OCI-LY3 (cell line): ENCODE data around the gene ZNF827.

Experiments used
- H2AFZ ChIP-seq: fragments of 200-600, 300-600 bp; shearing (Covaris generic); 2 replicates; pipeline ENCODE4 v1.6.0; 2014; ENCODE audit warnings: antibody characterized with exemption, low read depth, low read length
- H3K27ac ChIP-seq: fragments of 200-600, 300-600 bp; sonication (generic); 2 replicates; pipeline ENCODE4 v1.5.1; 2014; ENCODE audit warnings: mild to moderate bottlenecking, low read length, moderate library complexity, mixed read lengths
- H3K27me3 ChIP-seq: fragments of 200-600, 300-600 bp; sonication (generic); 2 replicates; pipeline ENCODE4 v1.6.1; 2014; ENCODE audit warnings: low read depth, low read length, mixed read lengths
- H3K36me3 ChIP-seq: fragments of 200-600, 300-600 bp; sonication (generic); replicated peaks from 2 replicates; pipeline ENCODE3; 2014; ENCODE audit warnings: low read depth, low read length, mixed read lengths
- H3K4me1 ChIP-seq: fragments of 300-600, 200-600 bp; sonication (generic); 2 replicates; pipeline ENCODE4 v1.6.1; 2014; ENCODE audit warnings: low read length, mixed read lengths
- H3K4me2 ChIP-seq: fragments of 200-600, 300-600 bp; sonication (generic); 2 replicates; pipeline ENCODE4 v1.6.1; 2014; ENCODE audit warnings: low read length, mixed read lengths
- H3K4me3 ChIP-seq: fragments of 300-600, 200-600 bp; sonication (generic); 2 replicates; pipeline ENCODE4 v1.5.1; 2014; ENCODE audit warnings: antibody characterized with exemption, mild to moderate bottlenecking, low read length, moderate library complexity
- H3K79me2 ChIP-seq: fragments of 300-600, 200-600 bp; shearing (Covaris generic); 2 replicates; pipeline ENCODE4 v1.6.1; 2014; ENCODE audit warnings: mild to moderate bottlenecking, low read length, mixed read lengths
- H3K9ac ChIP-seq: fragments of 300-600, 200-600 bp; shearing (Covaris generic); 2 replicates; pipeline ENCODE4 v1.6.0; 2014; ENCODE audit warnings: mild to moderate bottlenecking, low read length, moderate library complexity
- H3K9me3 ChIP-seq: fragments of 200-600, 300-600 bp; shearing (Covaris generic); 2 replicates; pipeline ENCODE4 v1.6.1; 2014; ENCODE audit warnings: low read length, mixed read lengths; ENCODE audit not compliant: insufficient read depth
- H4K20me1 ChIP-seq: fragments of 200-600, 300-600 bp; sonication (generic); 2 replicates; pipeline ENCODE4 v1.6.1; 2016; ENCODE audit warnings: low read length, mixed read lengths; ENCODE audit not compliant: insufficient read depth
- CTCF ChIP-seq: fragments of 200-600, 300-600 bp; sonication (generic); IDR thresholded peaks from 2 replicates; pipeline ENCODE4 v1.5.1; 2014; ENCODE audit warnings: antibody characterized with exemption, low read length, low read depth
- EZH2phosphoT487 ChIP-seq: fragments of 200-600 bp; shearing (Covaris generic); IDR thresholded peaks from 2 replicates; pipeline ENCODE4 v1.6.1; 2018; ENCODE audit warnings: antibody characterized with exemption, mixed run types, low read depth

ZNF827 gene

GRCh38 chr4:145852256-145852839, 86.3 kb downstream of the ZNF827 start:
- no peak overlapping the region for H3K27ac ChIP-seq
- no peaks in the 10 kb centered on the region for H3K4me1 ChIP-seq
- H4K20me1 ChIP-seq, result no peaks in the 10 kb centered on the region
- no peak overlapping the region for H3K4me2 ChIP-seq
- no peaks in the 10 kb centered on the region for H3K27me3 ChIP-seq
- H3K9ac ChIP-seq, result no peak overlapping the region
- H2AFZ ChIP-seq, result no peak overlapping the region
- no peaks in the 10 kb centered on the region for H3K79me2 ChIP-seq
- H3K36me3 ChIP-seq, result peaks cover 17% of the 10 kb centered on the region
- H3K9me3 ChIP-seq, result no peaks in the 10 kb centered on the region
- no peak overlapping the region for H3K4me3 ChIP-seq
- no peak for TF ChIP-seq EZH2phosphoT487
- TF ChIP-seq CTCF, result no peak

GRCh38 chr4:145851511-145852201, 87.0 kb downstream of the ZNF827 start:
- Histone ChIP-seq H3K27me3 (no peaks in the 10 kb centered on the region), H3K9ac (no peak overlapping the region), H3K27ac (no peak overlapping the region), H3K4me2 (no peak overlapping the region), H2AFZ (no peak overlapping the region), H3K9me3 (no peaks in the 10 kb centered on the region), H3K4me3 (no peak overlapping the region), H3K4me1 (no peaks in the 10 kb centered on the region), H3K79me2 (no peaks in the 10 kb centered on the region), H3K36me3 (peaks cover 20% of the 10 kb centered on the region), H4K20me1 (no peaks in the 10 kb centered on the region)
- TF ChIP-seq EZH2phosphoT487, result no peak
- TF ChIP-seq CTCF, result no peak

GRCh38 chr4:145847764-145848163, 90.9 kb downstream of the ZNF827 start:
- H4K20me1 ChIP-seq, result no peaks in the 10 kb centered on the region
- no peak overlapping the region for H3K27ac ChIP-seq
- H3K36me3 ChIP-seq, result peaks cover 32% of the 10 kb centered on the region
- no peak overlapping the region for H3K4me3 ChIP-seq
- H3K79me2 ChIP-seq, result no peaks in the 10 kb centered on the region
- no peaks in the 10 kb centered on the region for H3K4me1 ChIP-seq
- H3K9me3 ChIP-seq, result no peaks in the 10 kb centered on the region
- TF ChIP-seq CTCF (no peak), EZH2phosphoT487 (no peak)
- no peak overlapping the region for H2AFZ ChIP-seq
- no peaks in the 10 kb centered on the region for H3K27me3 ChIP-seq
- no peak overlapping the region for H3K9ac ChIP-seq
- H3K4me2 ChIP-seq, result no peak overlapping the region

- TF ChIP-seq CTCF (no peak), EZH2phosphoT487 (no peak)
- Histone ChIP-seq H3K9me3 (no peaks in the 10 kb centered on the region), H3K4me1 (peaks cover 14% of the 10 kb centered on the region), H3K79me2 (no peaks in the 10 kb centered on the region), H3K4me3 (no peak overlapping the region), H3K9ac (no peak overlapping the region), H3K4me2 (no peak overlapping the region), H3K36me3 (peaks cover 48% of the 10 kb centered on the region), H2AFZ (no peak overlapping the region), H3K27me3 (no peaks in the 10 kb centered on the region), H4K20me1 (no peaks in the 10 kb centered on the region), H3K27ac (no peak overlapping the region)
Observed at GRCh38 chr4:145845118-145845517, 93.5 kb downstream of the ZNF827 start.
